Transverse colon (tissue), 4 donors: ENCODE results near the gene DLG2. TPM values are rescaled to one million over a fixed set of nuclear protein-coding genes. Genes with fewer than 3 reads are reported as not detected.
A peak's percentile ranks its signal among the peaks of the same experiment; 100 is the strongest.

Source experiments
- DNase-seq: peaks from one replicate; pipeline ENCODE4 v3.0.0-alpha.2; 2019
- H3K27ac ChIP-seq, 4 donors: fragments of 200-600 bp; sonication (generic); 2 replicates each; pipeline ENCODE4 v1.5.1; 2016 to 2018; ENCODE audit warnings: inconsistent platforms in 4 of 4
- H3K27me3 ChIP-seq: fragments of 200-600 bp; sonication (generic); 2 replicates; pipeline ENCODE4 v1.5.1; 2017; ENCODE audit warnings: inconsistent platforms
- H3K36me3 ChIP-seq, 4 donors: fragments of 200-600 bp; sonication (generic); 2 replicates each; pipeline ENCODE4 v1.5.1; 2017 to 2019; ENCODE audit warnings: inconsistent platforms in 4 of 4
- H3K4me1 ChIP-seq, 4 donors: fragments of 200-600 bp; sonication (generic); 2 replicates each; pipeline ENCODE4 v1.5.1; 2017 to 2020; ENCODE audit warnings: inconsistent platforms in 4 of 4
- H3K4me3 ChIP-seq, 4 donors: fragments of 200-600 bp; sonication (generic); 1 replicate in 1 of 4; 2 replicates in 3 of 4; pipeline versions ENCODE4 v1.5.1 to v1.6.1; 2017 to 2019; ENCODE audit warnings: inconsistent platforms in 4 of 4
- H3K9me3 ChIP-seq, 2 donors: fragments of 200-600 bp; sonication (generic); 2 replicates each; pipeline ENCODE4 v1.5.1; 2017 to 2019; ENCODE audit warnings: inconsistent platforms in 2 of 2
- CTCF ChIP-seq, 5 experiments: fragments of 200-600 bp in 3 of 5; fragments of 450-650 bp in 2 of 5; sonication (generic) in 3 of 5; IDR thresholded peaks; 1 replicate in 2 of 5; 2 replicates in 3 of 5; pipeline ENCODE4 v1.5.1; 2016 to 2017; ENCODE audit warnings: antibody characterized with exemption in 5 of 5, inconsistent platforms in 3 of 5, mild to moderate bottlenecking in 2 of 5, moderate library complexity in 1 of 5
- EP300 ChIP-seq: sonication (generic); formaldehyde crosslinking; IDR thresholded peaks from one replicate; pipeline ENCODE4 v1.6.1; 2017; ENCODE audit warnings: antibody characterized with exemption, low read depth
- POLR2A ChIP-seq: fragments of 450-650 bp; IDR thresholded peaks from one replicate; pipeline ENCODE4 v1.6.1; 2016; ENCODE audit warnings: antibody characterized with exemption, mild to moderate bottlenecking, moderate library complexity
- POLR2AphosphoS5 ChIP-seq, 3 donors: sonication (generic); formaldehyde crosslinking; IDR thresholded peaks; one replicate each; pipeline ENCODE4 v1.6.1; 2016; ENCODE audit warnings: antibody characterized with exemption in 3 of 3
- WGBS, 2 donors: methylation state at CpG; one replicate each; pipeline ENCODE4 v1.1.5; 2018; ENCODE audit warnings: low coverage in 1 of 2; 5-methylcytosine and 5-hydroxymethylcytosine counted together
- in situ Hi-C, 4 donors: fragments of 200-750 bp; cut with MboI; loops; one replicate each; pipeline versions ENCODE4 v1.15.0 to v1.15.1; 2017; ENCODE audit warnings: low sequenced_read_pairs in 3 of 4, low pct_ligation_motif_present in 1 of 4, low pct_unique_long_range_greater_than_20kb in 1 of 4
- intact Hi-C: fragments of 100-400 bp; cut with DNase I; formaldehyde crosslinking; loops from one replicate; pipeline ENCODE4 v1.15.1; 2023; ENCODE audit warnings: low total_unique reads
- total RNA-seq, 4 donors: library from RNA; depleted of rRNA; stranded (reverse); fragments of >200 nt; gene quantifications; one replicate each; pipeline ENCODE4 v1.1.0, GENCODE V29; 2016

The DLG2 gene
- total RNA-seq, 4 donors from 2014 or later, result 1.9 to 28.3 (median 3.7) TPM

GRCh38 chr11:85595285-85595884, 31.8 kb downstream of the DLG2 start:
- Histone ChIP-seq H3K9me3 (no peaks in the 10 kb centered on the region), H3K27me3 (no peaks in the 10 kb centered on the region), H3K4me3 (no peak overlapping the region), H3K27ac (no peak overlapping the region), H3K36me3 (no peaks in the 10 kb centered on the region), H3K4me1 (no peaks in the 10 kb centered on the region)
- no peak for DNase-seq
- intact Hi-C loops (no loop called here), in situ Hi-C loops (loop anchor here in 3 of 4 donors (25.0 kb wide), 2 partner anchors 808 to 1033 kb away; no protein-coding TSS in a partner anchor)
- TF ChIP-seq POLR2A (no peak), CTCF (IDR thresholded peaks at IDR 0.05) (peak; percentile 53 to 62 (median 58))

GRCh38 chr11:85590848-85591483, 36.2 kb downstream of the DLG2 start:
- no peaks in the 10 kb centered on the region for H3K27me3 ChIP-seq
- no peak overlapping the region for H3K4me3 ChIP-seq
- H3K36me3 ChIP-seq, result no peaks in the 10 kb centered on the region
- no peaks in the 10 kb centered on the region for H3K9me3 ChIP-seq
- H3K4me1 ChIP-seq, result no peaks in the 10 kb centered on the region
- TF ChIP-seq POLR2A (no peak), CTCF (IDR thresholded peaks at IDR 0.05) (peak in 3 of 5 experiments; percentile 14 to 27 (median 19)), EP300 (no peak), POLR2AphosphoS5 (IDR thresholded peaks at IDR 0.05) (no peak)
- no peak overlapping the region for H3K27ac ChIP-seq
- intact Hi-C loops, result no loop called here
- DNase-seq, result no peak
- in situ Hi-C loops, result loop anchor here in 3 of 4 donors (25.0 kb wide), 2 partner anchors 804 to 1029 kb away; no protein-coding TSS in a partner anchor
- 57 to 64% methylated on average over 2 to 4 of the region's 4 CpGs for WGBS, 2 donors

GRCh38 chr11:85589373-85589772, 37.8 kb downstream of the DLG2 start:
- H3K9me3 ChIP-seq, result no peaks in the 10 kb centered on the region
- no peak overlapping the region for H3K4me3 ChIP-seq
- no peaks in the 10 kb centered on the region for H3K4me1 ChIP-seq
- intact Hi-C loops, result no loop called here
- no peak overlapping the region for H3K27ac ChIP-seq
- DNase-seq, result no peak
- no peaks in the 10 kb centered on the region for H3K27me3 ChIP-seq
- in situ Hi-C loops, result loop anchor here in 3 of 4 donors (25.0 kb wide), 2 partner anchors 802 to 1027 kb away; no protein-coding TSS in a partner anchor
- no peak for TF ChIP-seq POLR2AphosphoS5 (IDR thresholded peaks at IDR 0.05)
- no peak for TF ChIP-seq POLR2A
- no peak for TF ChIP-seq CTCF (IDR thresholded peaks at IDR 0.05)
- TF ChIP-seq EP300, result no peak
- H3K36me3 ChIP-seq, result no peaks in the 10 kb centered on the region
- 78 to 80% methylated on average over 1 to 3 of the region's 3 CpGs for WGBS, 2 donors

- Histone ChIP-seq H3K9me3 (peaks cover 0 to 3% of the 10 kb centered on the region in 2 donors), H3K4me1 (no peaks in the 10 kb centered on the region), H3K27me3 (no peaks in the 10 kb centered on the region), H3K36me3 (no peaks in the 10 kb centered on the region), H3K4me3 (no peak overlapping the region), H3K27ac (no peak overlapping the region)
- WGBS, 2 donors, result 67 to 82% methylated on average over 2 of the region's 2 CpGs
- TF ChIP-seq POLR2AphosphoS5 (IDR thresholded peaks at IDR 0.05), result no peak
- no peak for TF ChIP-seq EP300
- TF ChIP-seq CTCF (IDR thresholded peaks at IDR 0.05), result no peak
- TF ChIP-seq POLR2A, result no peak
- intact Hi-C loops, result no loop called here
- no peak for DNase-seq
- in situ Hi-C loops, result loop anchor here in 3 of 4 donors (25.0 kb wide), 2 partner anchors 795 to 1020 kb away; no protein-coding TSS in a partner anchor
Observed at GRCh38 chr11:85582111-85582510, 45.0 kb downstream of the DLG2 start.
